Raji (cell line): ENCODE results near the gene ITGA11.

Experiments used
- POLR2A ChIP-seq: IDR thresholded peaks from 2 replicates; pipeline ENCODE4 v1.6.1; 2011; ENCODE audit warnings: low read depth, low read length, control low read depth; ENCODE audit not compliant: insufficient read depth

The ITGA11 gene

GRCh38 chr15:68432441-68433064 is 590 bp upstream of the ITGA11 start:
- TF ChIP-seq POLR2A = no peak

GRCh38 chr15:68431037-68431791 is 749 bp downstream of the ITGA11 start:
- no peak for TF ChIP-seq POLR2A

- TF ChIP-seq POLR2A = no peak
Observed at GRCh38 chr15:68430471-68431036, 1.4 kb downstream of the ITGA11 start.

GRCh38 chr15:68429691-68430470 is 2.1 kb downstream of the ITGA11 start:
- no peak for TF ChIP-seq POLR2A

- no peak for TF ChIP-seq POLR2A
Observed at GRCh38 chr15:68428431-68428940, 3.5 kb downstream of the ITGA11 start.

GRCh38 chr15:68427963-68428362 is 4.0 kb downstream of the ITGA11 start:
- no peak for TF ChIP-seq POLR2A

GRCh38 chr15:68427366-68427765 is 4.6 kb downstream of the ITGA11 start:
- no peak for TF ChIP-seq POLR2A

- no peak for TF ChIP-seq POLR2A
Observed at GRCh38 chr15:68426116-68426515, 5.8 kb downstream of the ITGA11 start.

GRCh38 chr15:68425428-68426060 is 6.4 kb downstream of the ITGA11 start:
- TF ChIP-seq POLR2A = no peak

GRCh38 chr15:68424754-68425390 is 7.1 kb downstream of the ITGA11 start:
- TF ChIP-seq POLR2A = no peak

- no peak for TF ChIP-seq POLR2A
Observed at GRCh38 chr15:68423359-68424296, 8.3 kb downstream of the ITGA11 start.

GRCh38 chr15:68421798-68422402 is 10.1 kb downstream of the ITGA11 start:
- TF ChIP-seq POLR2A = no peak

GRCh38 chr15:68421115-68421551 is 10.8 kb downstream of the ITGA11 start:
- TF ChIP-seq POLR2A = no peak
